RCC 7860 (cell line): ENCODE measurements around the gene EXD1.

Experiments used
- DNase-seq: peaks from one replicate; pipeline ENCODE4 v3.0.0-alpha.2; 2015; ENCODE audit warnings: low spot score
- FAIRE-seq: peaks from 2 replicates; lab custom pipeline; 2012; peaks lifted over from hg19 to GRCh38; lab: Jason Lieb, UNC

Gene EXD1

DNA sequence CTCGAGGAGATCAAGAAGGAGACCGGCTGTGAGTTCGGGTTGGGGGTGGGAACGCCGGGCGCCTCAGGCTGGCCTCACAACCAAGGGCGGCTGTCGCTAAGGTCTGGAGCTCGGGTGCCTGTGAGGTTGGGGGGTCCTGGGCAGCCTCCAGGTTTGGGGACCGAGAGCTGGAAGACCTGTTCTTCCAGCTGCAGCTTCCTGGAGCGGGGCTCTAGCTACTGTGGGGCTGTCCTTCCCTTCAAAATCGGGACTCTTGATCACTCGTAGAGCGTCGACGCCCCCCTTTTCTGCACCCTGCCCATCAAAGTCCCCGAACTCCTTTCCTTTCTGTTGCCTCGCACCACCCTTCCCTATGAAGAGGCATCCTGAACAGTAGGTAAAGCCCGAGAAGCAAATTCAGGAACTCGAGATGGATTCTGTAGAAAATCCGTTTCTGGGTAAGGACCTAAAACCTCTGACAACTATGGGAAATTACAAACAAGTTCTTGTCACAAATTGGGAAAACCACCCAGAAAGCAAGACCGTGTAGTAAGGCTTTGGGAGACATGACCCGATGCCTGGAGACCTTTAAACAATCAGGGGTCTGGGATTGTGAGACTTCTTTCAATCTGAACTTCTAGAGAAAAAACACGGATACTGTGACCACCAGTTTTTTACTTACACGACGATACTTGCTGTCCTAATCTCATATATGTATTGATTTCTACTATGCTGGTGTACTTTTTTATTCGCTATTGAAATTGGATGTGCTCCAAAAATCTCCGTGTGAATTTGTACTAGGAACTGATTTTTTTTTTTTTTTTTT, 1.1 kb upstream of the EXD1 start:
- FAIRE-seq = no peak
- DNase-seq = no peak

DNA sequence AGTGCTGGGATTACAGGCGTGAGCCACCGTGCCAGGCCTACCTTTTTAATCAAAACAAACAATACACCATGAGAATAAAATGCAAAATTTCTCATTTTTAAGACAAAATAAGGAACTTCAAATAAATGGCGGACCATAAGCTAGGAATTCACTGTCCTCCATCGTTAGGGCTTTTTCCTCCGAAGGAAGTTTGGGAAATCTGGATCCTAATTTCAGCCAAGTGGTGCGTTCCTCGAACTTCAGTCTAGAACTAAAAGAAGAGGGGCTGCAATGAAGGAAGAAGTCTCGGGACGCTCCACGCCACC, 260 bp downstream of the EXD1 start:
- no peak for FAIRE-seq
- no peak for DNase-seq

DNA sequence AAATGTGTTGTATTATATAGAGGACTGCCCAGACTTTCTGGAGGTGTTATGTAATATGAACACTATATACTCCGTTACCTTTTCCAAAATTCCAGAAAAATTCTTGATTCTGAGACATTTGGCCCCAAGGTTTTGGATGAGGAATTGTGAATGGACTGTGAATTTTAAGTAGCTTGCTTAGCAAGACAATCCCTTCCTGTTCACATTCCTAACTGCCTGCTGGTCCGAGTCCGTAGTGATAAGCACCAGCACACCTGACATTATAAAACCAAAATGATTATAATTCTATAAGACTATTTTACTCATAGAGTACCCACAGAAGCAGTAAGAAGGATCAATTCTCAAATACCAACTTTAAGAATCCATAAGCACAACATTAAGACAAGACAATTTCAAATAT, 11.2 kb downstream of the EXD1 start:
- FAIRE-seq = no peak

DNA sequence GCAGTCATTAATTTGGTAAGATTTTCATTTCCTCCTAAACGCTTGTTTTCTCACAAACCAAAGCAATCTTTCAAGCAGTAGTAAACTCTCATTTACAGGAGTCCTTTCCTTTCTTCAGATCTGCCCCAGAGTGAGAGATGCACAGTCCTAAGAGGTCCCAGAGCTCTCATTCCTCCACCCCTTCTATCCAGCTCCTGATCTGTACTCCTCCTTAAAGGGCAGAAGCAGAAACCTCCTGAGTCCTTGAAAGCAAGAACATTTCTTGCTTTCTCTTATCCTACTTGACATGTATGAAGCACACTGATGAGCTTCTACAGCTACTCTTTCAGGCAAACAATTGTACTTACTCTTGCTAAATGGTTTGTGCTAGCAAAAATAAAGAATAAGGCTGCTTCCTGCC, 11.7 kb downstream of the EXD1 start:
- FAIRE-seq (no peak), DNase-seq (no peak)

More for the DNA sequence above, 11.2 kb downstream of the EXD1 start:
- DNase-seq = no peak

DNA sequence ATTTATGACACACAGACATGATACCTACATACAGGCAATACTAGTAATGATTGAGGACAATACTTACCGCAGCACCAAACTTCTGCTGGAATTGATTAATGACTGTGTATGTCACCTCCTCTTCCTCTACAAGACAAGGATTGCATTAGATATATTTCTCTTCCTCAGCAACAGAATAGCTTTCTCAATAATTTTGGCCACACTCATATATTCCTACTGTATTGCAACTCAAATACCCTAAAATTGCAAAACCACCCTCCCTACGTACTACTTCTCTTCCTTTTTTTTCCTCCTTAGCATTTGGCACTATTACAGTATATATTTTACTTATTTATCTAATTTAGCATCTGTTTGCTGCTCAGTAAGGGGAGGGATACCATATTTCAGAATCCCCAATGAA, 14.8 kb downstream of the EXD1 start:
- no peak for DNase-seq

DNA sequence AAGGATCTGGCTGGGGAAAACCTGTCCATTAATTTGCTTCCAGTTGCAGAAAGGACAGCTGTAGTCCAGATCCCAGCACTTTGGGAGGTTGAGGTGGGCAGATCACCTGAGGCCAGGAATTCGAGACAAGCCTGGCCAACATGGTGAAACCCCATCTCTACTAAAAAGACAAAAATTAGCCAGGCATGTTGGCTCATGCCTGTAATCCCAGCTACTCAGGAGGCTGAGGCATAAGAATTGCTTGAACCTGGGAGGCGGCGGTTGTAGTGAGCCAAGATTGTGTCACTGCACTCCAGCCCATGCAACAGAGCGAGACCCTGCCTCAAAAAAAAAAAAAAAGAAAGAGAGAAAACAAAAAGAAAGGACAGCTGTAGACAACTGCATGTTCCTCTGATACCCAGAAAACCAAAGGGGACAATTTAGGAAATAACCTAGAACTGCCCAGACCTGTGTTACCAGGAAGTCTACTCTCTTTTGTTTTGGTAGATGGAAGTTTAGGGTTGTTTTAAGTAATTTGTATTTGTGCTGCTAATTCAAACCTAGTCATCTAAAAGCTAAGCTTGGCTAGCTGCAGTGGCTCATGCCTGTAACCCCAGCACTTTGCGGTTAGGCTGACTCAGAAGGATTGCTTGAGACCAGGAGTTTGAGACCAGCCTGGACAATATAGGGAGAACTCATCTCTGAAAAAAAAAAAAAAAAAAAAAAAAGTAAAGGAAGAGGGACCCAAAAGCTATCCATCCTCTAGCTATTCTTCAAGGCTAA, 22.7 kb downstream of the EXD1 start:
- DNase-seq = peak; percentile 78
- peak; percentile 92 for FAIRE-seq

More for the DNA sequence above, 14.8 kb downstream of the EXD1 start:
- FAIRE-seq = no peak

DNA sequence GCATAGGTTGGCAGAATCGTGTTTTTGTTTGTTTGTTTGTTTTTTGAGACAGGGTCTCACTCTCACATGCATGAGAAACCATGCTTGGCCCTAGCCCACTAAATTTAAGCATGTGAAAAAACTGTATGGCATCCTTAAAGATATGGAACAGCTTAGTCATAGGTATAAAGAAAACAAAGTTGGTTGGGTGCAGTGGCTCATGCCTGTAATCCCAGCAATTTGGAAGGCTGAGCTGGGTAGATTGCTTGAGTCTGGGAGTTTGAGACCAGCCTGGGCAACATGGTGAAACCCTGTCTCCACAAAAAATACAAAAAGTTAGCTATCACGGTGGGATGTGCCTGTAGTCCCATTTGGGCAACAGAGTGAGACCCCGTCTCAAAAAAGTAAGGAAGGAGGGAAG, 25.2 kb downstream of the EXD1 start:
- FAIRE-seq (no peak), DNase-seq (no peak)

DNA sequence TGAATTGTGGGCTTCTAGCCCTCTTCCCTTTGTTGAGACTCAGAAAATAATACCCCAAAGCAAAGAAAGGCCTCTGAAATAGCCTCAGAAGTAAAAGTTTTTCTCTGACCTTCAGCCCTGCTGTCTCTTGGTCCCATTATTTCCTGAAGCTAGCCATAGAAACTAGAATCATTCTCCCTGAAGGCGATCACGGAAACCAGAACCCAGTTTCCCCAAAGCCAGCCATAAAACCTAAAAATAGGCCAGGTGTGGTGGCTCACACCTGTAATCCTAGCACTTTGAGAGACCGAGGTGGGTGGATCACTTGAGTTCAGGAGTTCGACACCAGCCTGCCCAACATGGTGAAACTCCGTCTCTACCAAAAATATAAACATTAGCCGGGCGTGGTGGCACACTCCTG, 27.2 kb downstream of the EXD1 start:
- FAIRE-seq (no peak), DNase-seq (no peak)

DNA sequence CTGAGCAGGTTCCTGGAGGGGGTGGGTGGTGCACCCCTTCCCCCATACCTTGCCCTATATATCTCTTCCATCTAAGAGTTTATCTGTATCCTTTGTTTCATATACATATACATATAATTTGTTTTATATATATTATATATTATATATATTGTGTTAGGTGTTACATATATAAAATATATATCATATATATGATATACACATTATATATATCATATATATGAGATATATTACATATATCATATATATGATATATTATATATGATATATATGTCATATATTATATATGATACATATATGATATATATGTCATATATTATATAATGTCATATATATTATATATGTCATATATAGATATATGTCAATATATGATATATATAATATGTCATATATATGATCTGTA, 31.1 kb downstream of the EXD1 start:
- peak; percentile 80 for FAIRE-seq

DNA sequence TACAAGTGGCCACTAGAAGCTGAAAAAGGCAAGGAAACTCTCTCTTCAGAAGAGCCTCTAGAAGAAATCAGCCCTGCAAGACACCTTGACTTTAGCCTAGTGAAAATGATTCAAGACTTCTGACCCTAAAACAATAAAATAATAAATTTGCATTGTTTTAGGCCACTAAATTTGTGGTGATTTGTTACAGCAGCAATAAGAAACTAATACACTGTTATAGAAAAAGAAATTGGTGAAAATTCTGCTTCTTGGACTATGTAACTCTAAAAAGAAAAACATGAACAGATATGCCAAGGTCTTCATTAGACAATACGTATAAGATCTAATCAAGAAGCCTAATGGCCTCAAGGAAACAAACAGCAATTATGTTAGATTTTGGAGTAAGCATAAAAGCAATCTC, 36.1 kb downstream of the EXD1 start:
- FAIRE-seq (no peak), DNase-seq (no peak)

More for the DNA sequence above, 31.1 kb downstream of the EXD1 start:
- DNase-seq = no peak

DNA sequence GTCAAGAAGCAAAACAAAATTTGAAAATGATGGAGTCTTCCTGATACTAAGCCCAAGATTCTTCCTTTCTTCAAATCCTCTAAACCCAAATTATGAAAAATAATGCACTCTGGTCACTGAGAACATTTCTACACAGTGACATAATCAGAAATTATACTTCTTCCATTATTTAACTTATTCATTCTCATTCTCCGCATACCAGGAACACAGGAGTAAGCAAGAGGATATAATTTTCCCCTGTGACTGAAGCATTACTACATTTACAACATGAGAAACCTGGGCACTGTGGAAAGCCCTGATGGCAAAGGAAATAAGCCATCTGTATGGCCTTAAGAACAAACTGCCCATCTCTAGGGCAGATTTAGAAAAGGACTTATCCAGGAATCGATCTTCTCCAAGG, 47.0 kb downstream of the EXD1 start:
- DNase-seq = no peak

DNA sequence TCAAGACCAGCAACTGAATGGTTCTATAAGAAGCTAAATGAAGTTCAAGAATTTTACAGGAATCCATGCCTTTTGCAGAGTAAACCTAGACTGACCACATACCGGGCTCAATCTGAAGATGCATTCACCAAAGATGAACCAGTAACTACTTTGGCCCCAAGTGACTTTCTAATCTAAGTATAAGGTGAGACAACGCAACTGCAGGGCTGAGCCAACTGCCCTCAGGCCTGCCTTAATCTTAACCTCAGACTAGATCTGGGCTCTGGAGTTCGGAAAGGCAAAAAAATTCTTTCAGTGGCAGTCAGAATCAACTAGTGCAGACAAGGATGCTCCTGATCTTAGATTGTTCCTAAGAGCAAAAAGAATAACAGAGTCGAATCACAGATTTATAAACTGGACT, 48.3 kb downstream of the EXD1 start:
- FAIRE-seq = no peak
- DNase-seq = no peak

More for the DNA sequence above, 47.0 kb downstream of the EXD1 start:
- FAIRE-seq = no peak

DNA sequence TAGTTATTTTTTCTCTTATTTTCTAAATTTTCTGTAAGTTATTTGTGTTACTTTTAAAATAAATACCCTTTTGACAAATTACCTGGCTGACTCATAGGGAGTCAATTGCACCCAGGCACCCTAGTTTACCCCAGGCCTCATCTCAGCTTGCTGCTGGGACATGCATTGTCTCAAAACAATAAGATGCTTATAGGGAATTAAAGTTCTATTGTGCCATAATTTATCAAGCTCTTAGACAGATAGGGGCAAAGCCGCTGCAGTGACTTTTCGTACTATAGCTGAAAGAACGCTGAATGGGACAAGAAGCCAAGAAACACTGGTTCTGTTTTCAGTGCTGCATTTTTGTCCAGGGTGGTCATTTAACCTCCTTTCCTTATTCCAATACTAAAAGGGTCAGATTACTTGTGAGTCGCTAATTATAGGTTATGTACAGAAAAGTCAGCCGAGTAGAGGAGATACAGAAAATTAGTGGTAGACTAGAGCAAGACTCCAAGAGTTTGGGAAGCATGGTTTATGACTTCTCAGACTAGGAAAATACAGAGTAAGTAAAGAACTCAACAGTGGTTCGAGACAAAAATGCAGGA, 50.3 kb downstream of the EXD1 start:
- FAIRE-seq (no peak), DNase-seq (no peak)

DNA sequence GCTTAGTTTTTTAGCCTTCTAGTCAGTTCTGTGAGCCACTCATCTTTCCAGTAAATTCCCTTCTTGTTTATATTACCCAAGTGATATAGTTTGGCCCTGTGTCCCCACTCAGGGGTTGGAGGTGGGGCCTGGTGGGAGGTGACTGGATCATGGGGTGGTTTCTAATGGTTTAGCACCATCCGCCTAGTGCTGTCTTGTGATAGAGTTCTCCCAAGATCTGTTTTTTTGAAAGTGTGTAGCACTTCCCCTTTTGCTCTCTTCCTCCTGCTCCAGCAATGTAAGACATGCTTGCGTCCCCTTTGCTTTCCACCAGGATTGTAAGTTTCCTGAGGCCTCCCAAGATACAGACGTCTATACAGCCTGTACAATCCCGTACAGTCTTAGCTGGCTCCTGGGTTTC, 60.8 kb downstream of the EXD1 start:
- FAIRE-seq (no peak), DNase-seq (no peak)

DNA sequence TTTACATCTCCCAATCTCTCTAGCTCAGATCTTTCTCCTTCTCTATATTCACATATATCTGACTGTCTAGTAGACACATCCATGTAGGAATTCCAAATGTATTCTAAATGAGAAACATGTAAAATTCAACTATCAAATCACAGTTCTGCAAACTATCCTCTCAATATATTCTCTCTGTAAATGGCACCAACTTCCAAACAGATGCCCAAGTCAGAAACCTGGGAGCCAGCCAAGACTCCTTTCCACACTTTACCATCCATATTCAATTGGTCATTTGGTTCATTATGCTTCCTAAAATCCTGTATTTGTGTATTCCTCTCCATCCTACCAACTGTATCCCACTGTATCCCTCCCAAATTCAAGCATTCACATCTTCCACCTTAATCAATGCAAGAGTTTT, 61.5 kb downstream of the EXD1 start:
- no peak for FAIRE-seq
- DNase-seq = no peak

DNA sequence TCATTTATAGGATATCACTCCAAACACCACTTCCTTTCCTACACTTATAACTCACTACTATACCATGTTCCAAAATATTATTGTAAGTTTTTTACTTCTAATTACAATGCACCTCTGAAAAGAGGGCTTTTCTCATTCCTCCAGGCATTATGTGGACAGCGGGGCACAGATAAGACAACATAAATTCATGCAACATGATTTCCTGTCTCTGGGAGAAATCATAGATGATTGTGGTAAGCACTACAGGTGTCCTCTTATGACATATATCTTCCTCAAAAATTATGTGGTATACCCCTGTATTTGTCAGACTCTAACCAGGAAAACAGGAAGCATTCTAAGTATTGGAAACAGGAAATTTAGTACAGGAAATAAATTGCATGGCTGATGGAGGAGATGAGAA, 68.8 kb downstream of the EXD1 start:
- FAIRE-seq (no peak), DNase-seq (no peak)

DNA sequence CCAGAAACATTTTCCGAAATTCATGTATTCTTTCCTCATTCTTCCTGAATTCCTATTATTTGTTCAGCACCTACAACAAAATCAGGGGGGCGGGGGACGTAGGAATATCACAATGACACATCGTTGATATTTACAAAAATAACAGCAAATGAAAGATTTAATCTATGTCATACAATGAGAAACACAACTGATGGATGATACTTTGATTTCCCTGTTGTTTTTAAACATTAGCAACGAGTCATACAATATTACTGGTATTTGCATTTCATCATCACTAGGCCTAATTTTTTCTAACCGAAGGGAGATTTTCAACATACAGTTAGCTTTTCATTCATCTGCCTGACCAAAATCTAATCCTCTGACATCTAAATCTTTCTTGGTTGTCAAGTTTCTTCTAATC, 69.2 kb downstream of the EXD1 start:
- no peak for DNase-seq
- FAIRE-seq = no peak

DNA sequence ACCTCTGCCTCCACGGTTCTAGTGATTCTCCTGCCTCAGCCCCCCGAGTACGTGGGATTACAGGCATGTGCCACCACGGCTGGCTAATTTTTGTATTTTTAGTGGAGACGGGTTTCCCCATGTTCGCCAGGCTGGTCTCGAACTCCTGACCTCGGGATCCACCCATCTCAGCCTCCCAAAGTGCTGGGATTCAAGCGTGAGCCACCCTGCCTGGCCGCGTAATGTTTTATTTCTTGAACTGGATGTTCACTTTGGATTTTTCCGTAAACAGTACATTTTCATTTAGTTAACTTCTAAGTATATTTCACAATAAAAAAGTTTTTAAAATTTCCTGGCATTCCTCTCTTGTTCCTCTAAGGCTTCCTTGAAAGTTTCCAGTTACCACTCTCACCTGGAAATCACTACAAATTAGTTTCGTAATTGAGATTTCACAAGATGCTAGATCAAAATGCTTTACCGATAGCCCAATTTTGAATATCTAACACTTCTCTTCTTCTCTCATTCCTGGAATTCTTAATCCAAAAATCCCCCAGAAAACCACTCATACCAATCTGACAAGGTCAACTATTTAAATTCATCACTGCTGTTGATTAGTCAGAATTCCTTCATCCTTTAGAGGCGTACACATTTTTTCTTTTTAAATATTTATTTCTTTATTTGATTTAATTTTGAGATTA, 69.8 kb downstream of the EXD1 start:
- FAIRE-seq = no peak

DNA sequence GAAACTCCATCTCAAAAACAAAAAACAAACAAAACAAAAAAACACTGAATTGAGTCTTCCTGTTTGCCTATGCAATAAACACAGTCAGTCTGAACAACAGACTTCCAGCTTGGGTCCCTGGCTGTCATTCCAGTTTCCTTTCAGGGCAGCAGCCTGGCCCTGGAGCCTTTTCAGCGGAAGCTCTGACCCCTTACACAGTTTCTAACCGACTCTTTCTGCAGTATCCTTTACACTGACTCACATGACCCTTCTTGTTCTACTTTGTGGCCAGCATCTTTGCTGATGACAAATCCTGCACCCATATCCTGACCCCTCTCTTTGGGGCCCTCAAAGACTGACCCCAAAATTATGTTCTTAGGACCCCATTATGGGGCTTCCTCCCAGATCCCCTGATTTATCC, 76.1 kb downstream of the EXD1 start:
- DNase-seq (no peak), FAIRE-seq (no peak)

More for the DNA sequence above, 69.8 kb downstream of the EXD1 start:
- no peak for DNase-seq

DNA sequence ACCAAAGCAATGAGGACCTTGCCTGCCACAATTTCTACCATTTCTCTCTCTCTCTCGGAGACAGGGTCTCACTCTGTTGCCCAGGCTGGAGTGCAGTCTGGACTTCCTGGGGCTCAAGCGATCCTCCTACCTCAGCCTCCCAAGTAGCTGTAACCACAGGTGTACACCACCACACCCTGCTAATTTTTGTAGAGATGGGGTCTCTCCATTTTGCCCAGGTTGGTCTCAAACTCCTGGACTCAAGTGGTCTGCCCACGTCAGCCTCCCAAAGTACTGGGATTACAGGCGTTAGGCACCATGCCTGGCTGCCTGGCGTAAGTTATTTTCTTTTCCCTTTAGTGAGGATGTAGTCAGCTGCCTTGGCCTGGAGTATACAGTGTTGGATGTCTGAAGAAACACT, 76.8 kb downstream of the EXD1 start:
- FAIRE-seq = no peak
- no peak for DNase-seq

DNA sequence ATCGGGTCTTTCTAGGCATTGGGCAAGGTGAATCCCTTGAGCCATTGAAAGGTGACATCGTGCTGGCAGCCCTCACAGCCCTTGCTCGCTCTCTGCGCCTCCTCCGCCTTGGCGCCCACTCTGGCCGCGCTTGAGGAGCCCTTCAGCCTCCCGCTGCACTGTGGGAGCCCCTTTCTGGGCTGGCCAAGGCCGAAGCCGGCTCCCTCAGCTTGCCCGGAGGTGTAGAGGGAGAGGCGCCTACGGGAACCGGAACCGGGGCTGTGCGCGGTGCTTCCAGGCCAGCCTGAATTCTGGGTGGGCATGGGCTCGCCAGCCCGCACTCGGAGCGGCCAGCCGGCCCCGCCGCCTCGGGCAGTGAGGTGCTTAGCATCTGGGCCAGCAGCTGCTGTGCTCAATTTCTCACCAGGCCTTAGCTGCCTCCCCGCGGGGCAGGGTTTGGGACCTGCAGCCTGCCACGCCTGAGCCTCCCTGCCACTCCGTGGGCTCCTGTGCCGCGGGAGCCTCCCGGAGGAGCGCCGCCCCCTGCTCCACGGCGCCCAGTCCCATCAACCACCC, 79.0 kb downstream of the EXD1 start:
- no peak for DNase-seq
- FAIRE-seq = no peak
